Measurements from ENCODE around the gene ENTPD7. TPM values are rescaled to one million over a fixed set of nuclear protein-coding genes. Genes with fewer than 3 reads are reported as not detected.
"Not testable (repeated sequence)": the region's sequence is repeated elsewhere in the genome, so short reads cannot be mapped to it uniquely, and the experiment has no call there.

Gene ENTPD7
- total RNA-seq, 1 donor from 2014 or later: 9.2 TPM

DNA sequence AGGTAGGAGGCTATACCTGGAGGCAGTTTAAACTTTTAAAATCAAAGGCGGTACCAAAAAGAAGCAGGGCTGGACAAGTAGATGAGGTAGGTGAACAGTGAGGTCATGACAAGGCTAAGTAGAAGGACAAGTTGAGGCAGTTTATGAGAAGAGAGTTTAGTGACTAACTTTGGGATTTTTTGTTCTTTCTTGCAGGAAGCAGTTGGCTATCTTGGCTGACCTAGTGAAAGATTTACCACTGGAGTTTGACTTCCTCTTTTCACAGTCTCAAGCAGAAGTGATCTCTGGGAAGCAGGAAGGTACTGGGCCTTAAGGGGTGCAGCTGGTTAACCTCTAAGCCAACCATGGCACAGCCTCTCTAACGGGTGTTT is 26.3 kb downstream of the ENTPD7 start:
- DNase-seq (ENCODE audit: low spot score): no peak

DNA sequence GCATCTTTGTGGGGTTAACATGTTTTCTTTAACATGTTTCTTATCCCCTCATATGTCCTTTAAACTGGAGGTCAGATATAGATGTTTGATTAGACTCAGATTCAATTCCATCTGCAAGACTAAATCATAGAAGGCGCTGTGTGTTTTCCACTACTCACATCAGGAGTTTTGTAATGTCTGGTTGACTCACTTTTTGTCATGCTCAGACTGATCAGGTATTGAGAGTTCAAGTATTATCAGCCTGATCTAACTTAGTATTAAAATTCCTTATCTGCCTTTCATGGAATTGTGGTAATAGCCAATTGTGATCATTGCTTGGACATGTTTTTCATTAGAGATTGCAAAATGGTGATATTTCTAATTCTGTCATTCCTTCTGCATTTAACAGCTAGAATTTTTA is 30.2 kb downstream of the ENTPD7 start:
- DNase-seq (ENCODE audit: low spot score): no peak

DNA sequence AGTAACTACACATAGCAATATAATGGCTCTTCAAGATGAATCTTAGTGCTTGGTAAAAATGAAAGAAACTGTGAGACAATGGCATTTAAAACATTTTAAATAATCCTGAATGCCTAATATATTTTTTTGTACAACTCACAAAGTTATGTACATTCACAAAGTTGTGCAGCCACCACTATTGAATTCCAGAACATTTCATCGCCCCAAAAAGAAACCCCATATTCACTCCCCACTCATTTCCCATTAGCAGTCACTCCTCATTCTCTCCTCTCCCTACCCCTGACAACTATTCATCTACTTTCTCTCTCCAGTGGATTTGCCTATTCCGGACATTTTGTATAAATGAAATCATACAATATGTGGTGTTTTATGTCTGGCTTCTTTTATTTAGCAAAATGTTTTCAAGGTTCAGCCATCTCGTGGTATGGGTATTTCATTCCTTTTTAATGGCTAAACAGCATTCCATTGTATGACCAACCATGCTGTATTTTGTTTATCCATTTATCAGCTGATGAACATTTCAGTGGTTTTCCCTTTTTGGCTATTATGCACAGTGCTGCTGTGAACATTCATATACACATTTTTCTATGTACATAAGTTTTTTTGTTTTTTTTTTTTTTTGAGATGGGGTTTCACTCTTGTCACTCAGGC is 34.7 kb downstream of the ENTPD7 start:
- DNase-seq (ENCODE audit: low spot score): no peak

DNA sequence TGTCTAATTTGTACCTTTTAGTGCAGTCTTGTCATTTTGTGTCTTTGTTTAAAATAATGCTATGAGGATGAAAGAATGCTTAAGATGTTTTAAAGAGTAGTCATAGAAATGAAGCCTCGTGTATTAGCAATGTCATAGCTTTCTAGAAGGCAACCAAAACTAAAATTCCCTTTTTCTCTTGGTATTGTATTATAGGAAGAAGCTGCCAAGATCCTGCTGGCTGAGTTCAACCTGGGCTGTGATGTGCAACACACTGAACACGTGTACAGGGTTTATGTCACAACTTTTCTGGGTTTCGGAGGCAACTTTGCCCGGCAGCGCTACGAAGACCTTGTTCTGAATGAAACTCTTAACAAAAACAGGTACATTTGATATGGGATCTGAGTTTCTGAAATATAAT is 36.5 kb downstream of the ENTPD7 start:
- no peak for DNase-seq (ENCODE audit: low spot score)

DNA sequence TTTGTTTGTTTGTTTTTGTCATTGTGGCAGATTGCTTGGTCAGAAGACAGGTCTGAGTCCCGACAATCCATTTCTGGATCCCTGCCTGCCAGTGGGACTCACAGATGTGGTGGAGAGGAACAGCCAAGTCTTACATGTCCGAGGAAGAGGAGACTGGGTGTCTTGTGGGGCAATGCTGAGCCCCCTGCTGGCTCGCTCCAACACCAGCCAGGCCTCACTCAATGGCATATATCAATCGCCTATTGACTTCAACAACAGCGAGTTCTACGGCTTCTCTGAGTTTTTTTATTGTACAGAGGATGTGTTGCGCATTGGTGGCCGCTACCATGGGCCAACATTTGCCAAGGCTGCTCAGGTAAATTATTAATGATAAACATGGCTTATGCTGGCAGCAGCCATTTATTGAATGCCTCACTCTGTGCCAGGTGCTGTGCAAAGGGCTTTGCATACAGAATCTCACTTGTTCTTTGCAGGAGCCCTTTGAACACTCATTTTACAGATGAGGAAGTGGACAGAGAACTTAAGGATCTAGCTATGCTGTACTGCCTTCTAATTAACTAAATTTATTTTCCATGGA is 39.3 kb downstream of the ENTPD7 start:
- no peak for DNase-seq (ENCODE audit: low spot score)

DNA sequence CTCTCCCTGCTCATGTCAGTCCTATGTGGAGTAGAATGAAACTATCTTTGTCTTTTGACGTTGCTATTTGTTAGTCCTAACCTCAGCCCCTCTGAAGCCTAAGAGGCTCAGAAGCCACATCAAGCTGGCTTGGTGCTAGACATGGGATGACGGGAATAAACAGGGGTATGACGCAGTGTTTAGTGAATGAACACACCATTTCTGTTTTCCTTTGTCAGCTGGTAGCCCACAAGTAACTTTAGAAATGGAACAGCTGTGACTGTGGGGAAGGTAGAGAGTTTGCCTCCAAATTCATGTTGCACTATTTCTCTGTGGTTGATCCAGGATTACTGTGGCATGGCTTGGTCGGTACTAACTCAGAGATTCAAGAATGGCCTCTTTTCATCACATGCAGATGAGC is 41.3 kb downstream of the ENTPD7 start:
- DNase-seq (ENCODE audit: low spot score): no peak

DNA sequence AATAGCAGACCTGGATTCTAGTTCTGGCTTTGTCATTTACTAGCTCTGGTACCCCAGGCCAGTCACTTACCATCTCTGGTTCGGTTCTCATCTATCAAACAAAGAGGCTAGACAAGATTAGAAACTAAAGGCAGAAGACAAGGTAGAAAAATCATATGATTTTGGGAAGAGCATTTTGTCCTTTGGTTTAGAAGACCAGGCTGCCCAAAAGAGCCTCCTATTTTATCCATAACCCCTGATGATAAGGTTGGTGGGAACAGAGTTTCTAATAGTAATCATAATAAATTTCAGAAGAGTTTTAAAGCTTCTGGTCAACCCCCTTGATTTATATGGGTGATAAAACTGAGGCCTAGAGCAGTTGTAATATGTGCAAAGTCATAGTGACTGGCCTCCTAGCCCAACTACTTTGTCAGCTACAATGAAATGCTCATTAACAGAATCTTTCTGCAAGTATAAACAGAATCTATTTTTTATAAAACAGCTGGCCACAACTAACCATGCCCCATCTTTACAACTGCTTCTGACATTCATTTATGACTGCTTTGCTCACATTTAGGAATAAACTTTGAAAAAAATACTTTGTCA is 49.2 kb downstream of the ENTPD7 start:
- DNase-seq (ENCODE audit: low spot score): no peak

DNA sequence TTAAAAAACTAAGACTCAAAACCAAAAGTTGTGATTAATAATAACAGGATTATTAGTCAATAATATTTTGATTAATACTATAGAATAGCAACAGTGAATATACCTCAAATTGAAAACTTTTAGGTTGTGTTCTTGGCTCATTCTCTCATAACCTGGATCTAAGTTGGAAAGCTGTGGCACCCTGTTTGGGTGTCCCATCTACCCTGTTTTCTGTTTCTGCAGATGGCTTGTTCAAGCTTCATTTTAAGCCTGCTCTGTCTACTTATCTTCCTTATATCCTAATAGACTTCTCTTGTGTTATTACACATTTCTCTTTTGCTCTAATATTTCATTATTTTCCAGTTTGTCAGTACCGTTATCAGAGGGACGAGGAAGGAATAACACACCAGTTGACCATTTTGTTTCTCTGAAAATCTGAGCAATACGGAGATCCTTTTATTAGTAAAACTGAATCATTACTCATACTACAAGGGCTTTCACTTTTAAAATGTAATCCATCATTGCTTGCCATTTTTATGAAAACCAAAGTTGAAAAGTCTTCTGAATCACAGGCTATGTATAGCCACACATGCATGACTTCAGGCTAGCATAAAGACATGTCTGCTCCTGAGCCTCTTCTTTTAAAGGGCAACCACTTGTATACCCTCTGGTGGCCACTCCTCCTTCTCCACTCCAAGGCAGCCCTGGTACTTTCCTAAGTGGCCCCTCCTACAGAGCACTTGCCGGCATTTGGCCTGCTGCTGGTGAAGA is 50.3 kb downstream of the ENTPD7 start:
- no peak for DNase-seq (ENCODE audit: low spot score)

DNA sequence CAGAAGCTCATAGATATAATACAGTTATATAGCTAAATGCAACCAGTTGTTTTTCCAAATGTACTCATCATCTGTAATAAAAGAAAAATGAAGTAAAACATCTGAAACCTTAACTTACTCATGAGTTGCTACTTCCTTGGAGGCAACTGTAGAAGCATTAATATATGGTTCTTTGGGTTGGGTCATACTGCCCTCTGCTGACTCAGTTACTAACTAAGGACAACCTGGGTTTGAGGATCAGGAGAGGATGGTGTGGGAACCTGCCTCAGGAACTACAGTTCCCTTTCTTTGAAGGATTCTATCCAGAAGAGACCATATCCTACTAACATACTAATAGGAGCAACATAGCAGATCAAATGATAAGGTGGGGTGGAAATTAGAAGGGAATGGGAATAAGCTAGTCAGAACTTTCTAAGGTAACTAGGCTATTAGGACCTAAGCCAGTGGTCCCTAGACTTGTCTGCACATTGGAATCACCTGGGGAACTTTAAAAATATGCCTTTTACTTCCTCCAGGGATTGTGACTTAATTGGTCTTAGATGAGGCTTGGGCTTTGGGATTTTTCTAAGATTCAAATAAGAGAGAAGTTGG is 51.9 kb downstream of the ENTPD7 start:
- DNase-seq (ENCODE audit: low spot score): no peak

DNA sequence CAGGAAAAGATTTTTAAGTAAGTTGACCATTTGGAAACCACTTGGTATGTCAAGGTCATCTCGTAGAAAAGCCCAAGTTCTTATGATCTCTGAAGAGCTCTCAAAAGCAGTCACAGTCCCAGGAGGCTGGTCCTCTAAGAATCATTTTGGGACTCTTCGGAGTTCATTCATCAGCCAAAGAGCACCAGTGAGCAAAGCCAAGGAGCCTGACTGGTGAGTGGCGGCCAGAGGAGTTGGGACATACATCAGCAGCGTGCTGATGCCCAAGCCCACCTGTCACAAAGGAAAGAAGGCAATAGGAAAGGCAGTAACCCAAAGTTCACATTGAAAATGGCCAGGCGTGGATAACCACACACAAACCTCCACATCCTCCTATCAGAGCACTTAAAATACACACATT is 55.1 kb downstream of the ENTPD7 start:
- DNase-seq (ENCODE audit: low spot score): no peak

DNA sequence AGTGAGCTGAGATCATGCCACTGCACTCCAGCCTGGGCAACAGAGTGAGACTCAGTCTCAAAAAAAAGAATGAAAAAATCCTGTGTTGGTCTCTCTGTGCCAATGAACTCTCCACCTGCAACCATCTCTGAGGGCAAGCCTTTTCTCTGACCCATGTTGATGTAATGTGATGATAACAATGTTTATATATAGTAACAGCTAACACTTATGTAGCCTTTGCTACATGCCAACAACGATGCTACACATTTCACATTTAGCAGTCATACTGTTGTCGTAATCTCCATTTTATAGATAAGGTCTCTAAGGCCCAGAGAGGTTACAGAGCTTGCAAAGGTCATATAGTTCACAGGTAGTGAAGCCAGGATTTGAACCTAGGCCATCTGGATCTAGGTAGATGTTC is 61.1 kb downstream of the ENTPD7 start:
- no peak for DNase-seq (ENCODE audit: low spot score)

DNA sequence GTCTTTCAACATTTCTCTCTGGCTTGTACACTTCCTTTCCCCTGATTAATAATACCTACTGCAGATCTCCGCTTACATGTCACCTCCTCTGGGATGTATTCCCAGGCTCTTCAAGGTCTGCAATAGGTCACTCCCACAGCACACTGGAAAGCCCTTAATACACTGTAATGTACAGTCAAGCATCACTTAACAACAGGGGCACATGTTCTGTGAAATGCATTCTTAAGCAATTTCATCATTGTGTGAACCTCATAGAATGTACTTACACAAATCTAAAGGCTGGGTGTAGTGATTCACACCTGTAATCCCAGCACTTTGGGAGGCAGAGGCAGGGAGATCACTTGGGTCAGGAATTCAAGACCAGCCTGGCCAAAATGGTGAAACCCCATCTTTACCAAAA is 70.7 kb downstream of the ENTPD7 start:
- no peak for DNase-seq (ENCODE audit: low spot score)

DNA sequence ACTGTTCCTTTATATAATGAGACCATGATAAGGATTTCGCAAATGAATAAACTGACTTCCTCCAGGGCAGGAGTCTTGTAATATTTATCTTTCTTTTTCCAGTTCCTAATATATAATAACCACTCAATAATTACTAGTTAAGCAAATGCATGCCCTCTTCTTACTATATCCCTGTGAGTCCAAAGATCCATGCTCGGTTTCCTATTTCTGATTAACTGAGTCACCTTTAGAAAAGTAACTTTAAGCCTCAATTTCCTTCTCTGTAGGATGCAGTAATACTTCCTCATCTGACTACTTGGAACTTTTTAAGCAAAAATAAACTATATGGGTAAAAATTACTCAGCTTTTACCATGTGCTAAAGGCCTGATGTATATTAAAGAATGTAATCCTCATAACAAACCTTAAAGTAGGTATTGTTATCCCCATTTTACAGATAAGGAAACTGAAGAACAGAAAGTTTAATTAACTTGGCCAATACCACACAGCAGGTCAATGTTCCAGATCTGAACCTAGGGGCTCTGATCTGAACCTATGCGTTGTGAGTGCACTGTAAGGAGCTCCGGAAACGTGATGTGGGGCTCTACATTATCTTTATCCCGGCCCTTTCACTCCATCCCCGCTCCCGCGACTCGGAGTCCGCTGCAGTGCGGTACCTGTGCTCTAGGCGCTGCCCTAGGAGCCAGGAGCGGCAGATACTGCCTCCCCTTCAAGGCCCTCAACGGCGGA is 72.2 kb downstream of the ENTPD7 start:
- DNase-seq (ENCODE audit: low spot score): no peak

DNA sequence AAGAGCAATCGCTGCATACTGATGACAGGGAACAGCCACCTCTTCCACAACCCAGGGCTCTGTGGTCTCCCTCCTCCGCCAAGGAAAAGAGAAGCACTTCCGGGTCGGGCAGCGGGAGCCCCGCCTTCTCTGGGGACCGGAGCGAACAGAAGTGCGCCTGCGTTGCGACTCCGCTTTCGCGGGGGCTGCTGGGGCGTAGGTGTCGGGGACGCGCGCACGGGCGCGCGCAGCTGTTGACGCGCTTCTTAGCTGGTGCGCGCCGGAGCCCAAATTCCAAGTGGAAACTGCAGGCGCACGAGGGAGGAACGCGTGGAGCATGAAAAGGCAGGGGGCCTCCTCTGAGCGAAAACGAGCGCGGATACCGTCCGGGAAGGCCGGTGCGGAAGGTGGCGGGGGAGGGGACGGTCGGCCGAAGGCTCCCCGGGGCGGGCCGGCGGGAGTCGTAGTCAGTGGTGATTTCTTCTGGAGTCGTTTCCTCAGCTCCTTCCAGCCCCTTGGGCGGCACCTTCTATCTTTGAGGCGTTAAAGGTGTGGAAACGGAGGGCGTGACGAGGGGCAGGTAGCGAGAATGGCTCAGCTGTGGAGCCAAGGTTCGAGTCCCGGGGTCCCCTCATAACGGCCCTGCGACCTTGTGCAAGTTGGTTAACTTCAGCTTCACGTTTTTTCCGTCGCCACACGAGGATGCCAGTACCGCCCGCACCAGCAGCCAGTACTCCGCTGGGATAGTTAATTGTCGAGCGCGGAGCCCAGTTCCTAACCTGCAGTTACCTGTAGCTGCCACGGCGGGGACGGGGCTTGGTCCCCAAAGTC is 72.9 kb downstream of the ENTPD7 start, which contains the start of the genes COX15 and CUTC:
Gene COX15, minus strand, starts transcription at position 95 of the 810 bp plus-strand sequence. Its CDS starts 78 bp downstream, at position 17.
Gene CUTC, plus strand, starts transcription at position 202 of the 810 bp plus-strand sequence. Its CDS starts 115 bp downstream, at position 317.
- DNase-seq (ENCODE audit: low spot score): peak; percentile 99

DNA sequence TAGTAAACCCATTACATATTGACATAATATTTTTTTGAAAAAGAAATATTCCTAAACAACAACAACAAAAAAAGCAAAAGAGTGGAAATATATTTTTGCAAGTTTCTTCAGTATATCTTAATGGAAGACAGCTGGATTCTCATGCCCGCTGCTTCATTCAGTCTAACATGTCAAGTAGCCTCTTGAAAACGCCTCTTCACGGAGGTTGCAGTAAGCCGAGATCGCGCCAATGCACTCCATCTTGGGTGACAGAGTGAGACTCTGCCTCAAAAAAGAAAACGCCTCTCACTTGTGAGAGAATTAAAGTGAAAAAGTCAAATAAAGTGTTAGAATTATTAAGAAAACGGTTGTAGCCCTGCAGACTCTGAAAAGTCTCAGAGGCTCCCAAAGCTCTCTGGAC is 74.1 kb downstream of the ENTPD7 start:
- DNase-seq (ENCODE audit: low spot score): no peak

DNA sequence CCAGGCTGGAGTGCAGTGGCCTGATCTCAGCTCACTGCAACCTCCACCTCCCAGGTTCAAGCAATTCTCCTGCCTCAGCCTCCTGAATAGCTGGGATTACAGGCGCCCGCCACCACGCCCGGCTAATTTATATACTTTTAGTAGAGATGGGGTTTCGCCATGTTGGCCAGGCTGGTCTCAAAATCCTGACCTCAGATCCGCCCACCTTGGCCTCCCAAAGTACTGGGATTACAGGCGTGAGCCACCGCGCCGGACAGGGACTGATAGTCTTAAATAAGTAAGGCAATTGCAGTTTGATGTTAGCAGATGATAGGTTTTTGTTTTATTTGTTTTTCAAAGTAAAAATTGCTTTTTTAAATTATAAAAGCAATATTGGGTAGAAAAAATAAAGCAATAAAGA is 74.8 kb downstream of the ENTPD7 start:
- DNase-seq (ENCODE audit: low spot score): not testable (repeated sequence)

DNA sequence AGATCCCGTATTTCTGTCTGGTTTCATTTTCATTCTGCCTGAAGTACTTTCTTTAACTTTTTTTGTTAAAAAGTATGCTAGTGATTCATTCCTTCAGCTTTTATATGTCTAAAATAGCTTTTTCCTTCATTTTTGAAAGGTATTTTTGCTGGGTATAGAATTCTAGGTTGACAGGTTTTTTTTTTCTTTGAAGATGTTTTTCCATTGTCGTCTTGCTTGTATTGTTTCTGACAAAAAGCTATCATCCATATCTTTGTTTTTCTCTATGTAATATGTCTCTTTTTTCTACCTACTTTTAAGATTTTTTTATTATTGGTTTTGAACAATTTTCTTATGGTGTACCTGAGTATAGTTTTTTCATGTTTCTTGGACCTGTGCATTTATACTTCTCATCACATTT is 81.0 kb downstream of the ENTPD7 start:
- DNase-seq (ENCODE audit: low spot score): no peak

DNA sequence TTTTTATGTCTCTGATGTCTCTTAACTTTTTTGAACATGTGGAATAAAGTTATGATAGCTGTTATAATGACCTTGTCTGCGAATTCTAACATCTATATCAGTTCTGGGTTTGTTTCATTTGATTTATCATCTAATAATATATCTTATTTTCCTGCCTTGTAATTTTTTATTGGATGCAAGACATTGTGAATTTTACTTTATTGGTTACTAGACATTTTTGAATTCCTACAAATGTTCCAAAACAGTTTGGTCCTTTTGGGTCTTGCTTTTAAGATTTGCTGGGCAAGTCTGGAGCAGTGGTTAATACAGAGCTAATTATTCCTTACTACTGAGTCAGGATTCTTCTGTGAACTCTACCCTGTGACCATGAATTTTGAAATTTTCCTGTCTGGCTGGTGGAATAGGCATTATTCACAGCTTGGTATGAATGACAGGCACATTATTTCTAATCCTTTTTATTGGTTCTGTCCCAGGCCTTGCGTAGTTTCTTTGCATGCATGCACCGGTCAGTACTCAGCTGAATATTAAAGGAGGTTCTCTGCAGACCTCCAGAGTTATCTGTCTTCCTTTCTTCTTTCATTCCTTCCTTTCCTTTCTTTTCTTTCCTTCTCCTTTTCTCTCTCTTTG is 81.7 kb downstream of the ENTPD7 start:
- no peak for DNase-seq (ENCODE audit: low spot score)

DNA sequence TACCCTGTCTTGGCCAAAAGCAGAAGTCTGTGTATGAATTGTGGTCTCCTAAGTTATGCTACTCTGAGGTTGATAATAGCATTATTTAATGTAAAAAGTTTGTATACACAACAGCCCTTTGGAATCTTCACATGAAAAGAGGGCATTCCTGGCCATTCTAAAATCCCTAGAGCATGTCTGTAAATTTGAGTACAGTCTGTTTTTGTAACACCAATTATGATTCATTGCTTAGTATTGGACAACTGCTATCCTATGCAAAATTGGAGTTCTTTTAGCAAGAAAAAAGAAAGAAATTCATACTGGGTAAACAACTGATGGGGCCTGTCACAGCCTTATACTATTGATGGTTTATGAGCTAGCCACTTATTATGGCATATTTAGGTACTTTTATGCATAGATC is 82.9 kb downstream of the ENTPD7 start:
- no peak for DNase-seq (ENCODE audit: low spot score)

DNA sequence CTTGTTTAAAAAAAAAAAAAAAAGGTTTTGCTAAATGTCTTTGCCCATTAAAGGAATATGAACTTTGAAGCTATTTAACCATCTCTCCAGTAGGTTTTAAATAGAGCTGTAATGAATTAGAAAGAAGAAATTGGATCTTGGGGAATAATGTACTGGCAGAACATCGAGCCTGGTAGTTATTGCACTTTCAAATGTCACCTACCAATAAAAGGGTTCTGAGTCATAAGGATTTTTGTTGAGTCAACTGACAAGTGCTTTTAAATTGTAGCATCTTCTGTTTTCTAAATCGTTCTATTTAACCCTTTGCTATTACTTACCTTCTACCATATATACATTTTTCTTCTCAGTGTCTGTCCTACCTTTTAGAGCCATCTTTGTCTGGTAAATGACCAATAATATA is 83.4 kb downstream of the ENTPD7 start:
- DNase-seq (ENCODE audit: low spot score): no peak
